H1 (cell line): Measurements from ENCODE around the gene TMEM178B. TPM values are rescaled to one million over a fixed set of nuclear protein-coding genes. Genes with fewer than 3 reads are reported as not detected.

ENCODE experiments used
- CTCF ChIA-PET: fragments of 300-600 bp; sonication (Branson Sonifier 250); formaldehyde crosslinking; loops from one replicate; lab custom pipeline; 2021; ENCODE audit not compliant: partially characterized antibody; lab: Charles Lee
- POLR2A ChIA-PET: fragments of 300-600 bp; sonication (Branson Sonifier 250); formaldehyde crosslinking; loops from one replicate; lab custom pipeline; 2021; ENCODE audit warnings: inconsistent platforms; ENCODE audit not compliant: partially characterized antibody; lab: Charles Lee
- DNase-seq, 2 experiments: peaks; one replicate each; pipeline versions ENCODE4 v3.0.0 to v3.0.0-alpha.2; 2010 to 2022; ENCODE audit warnings: low spot score in 2 of 2, low read depth in 1 of 2, mixed read lengths in 1 of 2
- FAIRE-seq: peaks from 2 replicates; lab custom pipeline; 2011; peaks lifted over from hg19 to GRCh38; lab: Jason Lieb, UNC
- H2AFZ ChIP-seq: 2 replicates; pipeline ENCODE4 v1.8.1; 2012; ENCODE audit warnings: low read length, inconsistent platforms
- H2AK5ac ChIP-seq: 2 replicates; pipeline ENCODE4 v1.6.1; 2013; ENCODE audit warnings: low read depth, low read length
- H2BK120ac ChIP-seq: replicated peaks from 2 replicates; pipeline ENCODE3; 2013; ENCODE audit warnings: low read depth, low read length, inconsistent platforms
- H2BK12ac ChIP-seq: 2 replicates; pipeline ENCODE4 v1.6.1; 2013; ENCODE audit warnings: low read depth, low read length
- H2BK15ac ChIP-seq: 2 replicates; pipeline ENCODE4 v1.6.1; 2013; ENCODE audit warnings: low read length
- H2BK20ac ChIP-seq: 2 replicates; pipeline ENCODE4 v1.6.1; 2013; ENCODE audit warnings: low read length
- H2BK5ac ChIP-seq: 2 replicates; pipeline ENCODE4 v1.6.1; 2013; ENCODE audit warnings: low read depth, low read length
- H3K14ac ChIP-seq: 2 replicates; pipeline ENCODE4 v1.6.1; 2013; ENCODE audit warnings: inconsistent platforms; ENCODE audit not compliant: insufficient read length
- H3K18ac ChIP-seq: 2 replicates; pipeline ENCODE4 v1.6.1; 2013; ENCODE audit warnings: low read length; ENCODE audit errors: extremely low read depth
- H3K23ac ChIP-seq: 2 replicates; pipeline ENCODE4 v1.6.1; 2013; ENCODE audit warnings: inconsistent platforms; ENCODE audit not compliant: insufficient read length
- H3K23me2 ChIP-seq: 2 replicates; pipeline ENCODE4 v1.6.1; 2013; ENCODE audit warnings: low read depth, low read length
- H3K27ac ChIP-seq: 2 replicates; pipeline ENCODE4 v1.6.1; 2011; ENCODE audit warnings: low read depth, low read length, inconsistent platforms
- H3K27me3 ChIP-seq, 4 experiments: replicated peaks in 1 of 4; 1 replicate in 1 of 4; 2 replicates in 3 of 4; pipeline versions ENCODE4 v1.6.1 to v1.8.1; 2011 to 2013; ENCODE audit warnings: low read length in 3 of 4, mild to moderate bottlenecking in 3 of 4, inconsistent platforms in 2 of 4, mixed read lengths in 2 of 4, moderate library complexity in 1 of 4; ENCODE audit not compliant: control insufficient read depth in 3 of 4, insufficient read depth in 3 of 4; ENCODE audit errors: extremely low read depth in 1 of 4
- H3K36me3 ChIP-seq, 4 experiments: 2 replicates each; pipeline versions ENCODE4 v1.6.1 to v1.8.1; 2011 to 2013; ENCODE audit warnings: mild to moderate bottlenecking in 4 of 4, low read length in 3 of 4, moderate library complexity in 2 of 4, control low read depth in 1 of 4, inconsistent platforms in 1 of 4; ENCODE audit not compliant: insufficient read depth in 4 of 4, control insufficient read depth in 2 of 4
- H3K4ac ChIP-seq: replicated peaks from 2 replicates; pipeline ENCODE3; 2013; ENCODE audit warnings: low read length, low read depth, mixed read lengths, inconsistent platforms; ENCODE audit not compliant: insufficient read length
- H3K4me1 ChIP-seq, 4 experiments: replicated peaks in 1 of 4; 1 replicate in 1 of 4; 2 replicates in 3 of 4; pipeline versions ENCODE4 v1.6.1 to v1.8.1; 2011 to 2013; ENCODE audit warnings: low read length in 3 of 4, inconsistent platforms in 2 of 4, mixed read lengths in 1 of 4; ENCODE audit not compliant: insufficient read depth in 4 of 4, control insufficient read depth in 3 of 4
- H3K4me2 ChIP-seq, 2 experiments: 2 replicates each; pipeline versions ENCODE4 v1.6.1 to v1.8.1; 2011 to 2013; ENCODE audit warnings: low read depth in 2 of 2, low read length in 2 of 2, control low read depth in 1 of 2, inconsistent platforms in 1 of 2, mild to moderate bottlenecking in 1 of 2; ENCODE audit not compliant: insufficient read depth in 1 of 2
- H3K4me3 ChIP-seq, 4 experiments: fragments of 200-600, 300-600 bp in 1 of 4; sonication (generic), shearing (Covaris generic), sonication (Bioruptor Twin) in 1 of 4; 2 replicates each; pipeline versions ENCODE4 v1.5.1 to v1.8.1; 2011 to 2016; ENCODE audit warnings: low read length in 4 of 4, low read depth in 3 of 4, control low read depth in 2 of 4, inconsistent platforms in 2 of 4, mild to moderate bottlenecking in 2 of 4, mixed read lengths in 1 of 4, moderate library complexity in 1 of 4; ENCODE audit not compliant: insufficient read depth in 2 of 4; ENCODE audit errors: extremely low read depth in 1 of 4
- H3K56ac ChIP-seq: replicated peaks from 2 replicates; pipeline ENCODE3; 2013; ENCODE audit warnings: low read depth, mild to moderate bottlenecking, mixed read lengths, low read length, inconsistent platforms; ENCODE audit not compliant: insufficient read length
- H3K79me1 ChIP-seq: 2 replicates; pipeline ENCODE4 v1.6.1; 2013; ENCODE audit warnings: low read depth, low read length, control low read depth
- H3K79me2 ChIP-seq, 2 experiments: 2 replicates each; pipeline versions ENCODE4 v1.6.1 to v1.8.1; 2012 to 2013; ENCODE audit warnings: low read length in 2 of 2, mild to moderate bottlenecking in 2 of 2, inconsistent platforms in 1 of 2; ENCODE audit not compliant: insufficient read depth in 2 of 2, control insufficient read depth in 1 of 2
- H3K9ac ChIP-seq, 4 experiments: replicated peaks in 1 of 4; 1 replicate in 1 of 4; 2 replicates in 3 of 4; pipeline versions ENCODE4 v1.6.1 to v1.8.1; 2011 to 2013; ENCODE audit warnings: low read depth in 3 of 4, low read length in 3 of 4, control low read depth in 2 of 4, mild to moderate bottlenecking in 2 of 4, moderate library complexity in 2 of 4, inconsistent platforms in 1 of 4; ENCODE audit errors: extremely low read depth in 1 of 4
- H3K9me3 ChIP-seq, 2 experiments: 2 replicates each; pipeline versions ENCODE4 v1.6.1 to v1.8.1; 2012 to 2013; ENCODE audit warnings: mild to moderate bottlenecking in 2 of 2, moderate library complexity in 2 of 2, control low read depth in 1 of 2, inconsistent platforms in 1 of 2, low read depth in 1 of 2, low read length in 1 of 2, mixed read lengths in 1 of 2; ENCODE audit not compliant: insufficient read depth in 2 of 2
- H4K20me1 ChIP-seq, 2 experiments: replicated peaks in 1 of 2; 2 replicates each; pipeline versions ENCODE3 to v1.8.1; 2011 to 2013; ENCODE audit warnings: inconsistent platforms in 2 of 2, low read length in 2 of 2, mild to moderate bottlenecking in 1 of 2; ENCODE audit not compliant: insufficient read depth in 2 of 2, control insufficient read depth in 1 of 2
- H4K5ac ChIP-seq: 2 replicates; pipeline ENCODE4 v1.6.1; 2013; ENCODE audit warnings: low read length, low read depth, mixed read lengths, inconsistent platforms; ENCODE audit not compliant: insufficient read length
- H4K8ac ChIP-seq: 2 replicates; pipeline ENCODE4 v1.8.0; 2013; ENCODE audit warnings: mild to moderate bottlenecking, moderate library complexity, low read length, inconsistent platforms; ENCODE audit not compliant: insufficient read depth; ENCODE audit errors: extremely low read depth
- H4K91ac ChIP-seq: replicated peaks from 2 replicates; pipeline ENCODE3; 2013; ENCODE audit warnings: low read length, mixed read lengths, inconsistent platforms; ENCODE audit not compliant: insufficient read length
- PHF8 ChIP-seq: fragments of 200-600 bp; sonication (generic); conservative IDR thresholded peaks from 2 replicates; pipeline ENCODE4 v1.7.1; 2012; ENCODE audit warnings: low read depth, mild to moderate bottlenecking, inconsistent platforms, low read length, moderate library complexity
- RAD21 ChIP-seq, 2 experiments: IDR thresholded peaks in 1 of 2; conservative IDR thresholded peaks in 1 of 2; 2 replicates each; pipeline ENCODE4 v1.6.1; 2011; ENCODE audit warnings: low read depth in 2 of 2, low read length in 2 of 2, improper control_type of control experiment in 1 of 2, inconsistent platforms in 1 of 2, mild to moderate bottlenecking in 1 of 2, moderate library complexity in 1 of 2
- WGBS, 2 experiments: shearing (Covaris generic) in 1 of 2; methylation state at CpG; one replicate each; pipeline versions ENCODE4 v1.1.6 to v1.1.7; 2013 to 2015; ENCODE audit warnings: low lambda C conversion rate in 2 of 2, mixed read lengths in 2 of 2, inconsistent platforms in 1 of 2, low coverage in 1 of 2, missing lambda C conversion rate in 1 of 2; ENCODE audit not compliant: insufficient replicate concordance in 2 of 2, insufficient coverage in 1 of 2, insufficient read length in 1 of 2; ENCODE audit errors: extremely low coverage in 1 of 2, missing lambda C conversion rate in 1 of 2; 5-methylcytosine and 5-hydroxymethylcytosine counted together
- polyA plus RNA-seq, 7 experiments: library from polyadenylated mRNA; depleted of rRNA in 3 of 7; stranded (reverse) in 5 of 7; unstranded in 2 of 7; fragments of >200 nt in 5 of 7; fragments of 200-250 nt in 2 of 7; gene quantifications; 1 replicate in 5 of 7; 2 replicates in 1 of 7; 4 replicates in 1 of 7; pipeline versions ENCODE4 v1.2.1 to v1.2.3, GENCODE V29; 2011 to 2013; ENCODE audit warnings: missing spikeins in 2 of 7, mixed read lengths in 2 of 7
- total RNA-seq: library from RNA; stranded (reverse); fragmentation: NEBNext Ultra II Directional; extraction: Animal tissue kit (Norgen Biotek cat#: 25700); gene quantifications from 2 replicates; pipeline ENCODE4 v1.2.1, GENCODE V29; 2021

TMEM178B gene
- total and polyA plus RNA-seq, 2 of the 8 experiments (the other 6 are each of a cell fraction or from before 2014, with no cell fraction given) = 5.3 to 18.1 TPM

- Histone ChIP-seq H3K56ac (no peak overlapping the region), H3K4me3 (no peak overlapping the region), H3K4me1 (no peaks in the 10 kb centered on the region; a peak in 1 of 7 replicates), H3K4ac (no peak overlapping the region), H3K4me2 (no peak overlapping the region), H4K91ac (no peak overlapping the region), H2BK120ac (no peak overlapping the region), H3K79me1 (no peaks in the 10 kb centered on the region), H3K18ac (no peak overlapping the region), H3K27ac (no peak overlapping the region), H3K23me2 (no peaks in the 10 kb centered on the region), H4K5ac (no peak overlapping the region), H2BK12ac (no peak overlapping the region), H3K23ac (no peak overlapping the region), H4K8ac (no peak overlapping the region), H2BK5ac (no peak overlapping the region), H2BK15ac (no peak overlapping the region), H2BK20ac (no peak overlapping the region), H3K79me2 (no peaks in the 10 kb centered on the region), H2AK5ac (no peak overlapping the region), H3K27me3 (no peaks in the 10 kb centered on the region), H2AFZ (no peak overlapping the region), H3K9ac (no peak overlapping the region), H3K9me3 (no peaks in the 10 kb centered on the region), H3K36me3 (no peaks in the 10 kb centered on the region), H4K20me1 (no peaks in the 10 kb centered on the region), H3K14ac (no peak overlapping the region)
- ChIA-PET POLR2A (interaction anchor here (0.6 kb wide), 1 partner anchor 9 kb away, joined by 3 read pairs; no protein-coding TSS in a partner anchor), CTCF (interaction anchor here (0.6 to 2.0 kb wide), 13 partner anchors 9 to 217 kb away, joined by 3 to 5 read pairs (median 3); no protein-coding TSS in a partner anchor)
- TF ChIP-seq PHF8 = no peak
- peak; percentile 9 to 20; a peak in 1 of 4 replicates for TF ChIP-seq RAD21 (IDR thresholded peaks at IDR 0.05 in 1 of 2, conservative IDR thresholded peaks at IDR 0.05 in 1 of 2; ENCODE audit: low read depth in 2 of 2, low read length in 2 of 2)
- WGBS, 2 experiments = 90% methylated on average over 5 of the region's 5 CpGs; no CpG with 5 or more reads in 1 of the 2 experiments
- FAIRE-seq (no peak), DNase-seq (no peak)
Observed at GRCh38 chr7:141481971-141482370, 408.1 kb downstream of the TMEM178B start.
